ENCODE results near the gene CELF2.

DNA sequence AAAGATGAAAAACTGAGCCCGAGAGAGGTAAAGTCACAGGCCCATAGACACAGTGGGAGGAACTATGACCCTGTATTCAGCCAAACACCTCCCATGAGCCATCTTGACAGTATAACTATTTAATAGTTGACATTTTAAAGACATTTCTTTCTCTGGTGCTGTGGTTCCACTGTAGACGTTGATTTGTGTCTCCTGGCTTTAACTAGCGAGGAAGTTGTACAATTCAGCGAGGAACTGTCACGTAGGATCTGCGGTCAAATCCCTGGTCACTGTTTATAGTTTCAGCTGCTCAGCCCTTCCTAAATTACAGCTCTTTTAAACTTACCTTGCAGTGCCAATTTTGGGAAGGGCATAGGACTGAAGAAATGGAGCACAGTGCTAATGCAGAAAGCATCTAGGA, 7.1 kb upstream of the CELF2 start:
- TF ChIP-seq CTCF (conservative IDR thresholded peaks at IDR 0.05; ENCODE audit: low read depth, low read length) (no peak), EZH2 (IDR thresholded peaks at IDR 0.05; ENCODE audit: borderline replicate concordance, low read depth, low read length, poor library complexity, severe bottlenecking) (no peak)
